Right cardiac atrium (tissue), 5 donors: ENCODE results near the gene KCTD6. TPM values are rescaled to one million over a fixed set of nuclear protein-coding genes. Genes with fewer than 3 reads are reported as not detected.
A peak's percentile ranks its signal among the peaks of the same experiment; 100 is the strongest.
"Not testable (repeated sequence)": the region's sequence is repeated elsewhere in the genome, so short reads cannot be mapped to it uniquely, and the experiment has no call there.

Source experiments
- ATAC-seq, 2 donors: fragments of 200-7000 bp; cut with Tn5 transposase; one replicate each; pipeline versions ENCODE4 v1.8.0 to v1.9.1; 2020; ENCODE audit warnings: moderate library complexity in 2 of 2, mild to moderate bottlenecking in 1 of 2
- DNase-seq, 3 donors: peaks; one replicate each; pipeline ENCODE4 v3.0.0-alpha.2; 2020
- H3K27ac ChIP-seq: one replicate; pipeline ENCODE4 v1.5.1; 2013; ENCODE audit warnings: mild to moderate bottlenecking, low read length, control low read depth, moderate library complexity
- H3K27me3 ChIP-seq: one replicate; pipeline ENCODE4 v1.6.1; 2013; ENCODE audit not compliant: control insufficient read depth, insufficient read depth
- H3K4me1 ChIP-seq: one replicate; pipeline ENCODE4 v1.6.1; 2013; ENCODE audit warnings: low read length; ENCODE audit not compliant: control insufficient read depth, insufficient read depth
- H3K4me3 ChIP-seq: one replicate; pipeline ENCODE4 v1.5.1; 2013; ENCODE audit warnings: low read length, control low read depth
- H3K9me3 ChIP-seq: one replicate; pipeline ENCODE4 v1.6.1; 2013; ENCODE audit warnings: low read length; ENCODE audit not compliant: control insufficient read depth
- WGBS: extraction: QIAGEN DNeasy Blood & Tissue Kit; methylation state at CpG from one replicate; pipeline ENCODE4 v1.1.7; 2013; 5-methylcytosine and 5-hydroxymethylcytosine counted together
- intact Hi-C, 4 donors: fragments of 100-400 bp; cut with DNase I; formaldehyde crosslinking; loops; one replicate each; pipeline versions ENCODE4 v1.11.0 to v1.14.0; 2022 to 2023
- polyA plus RNA-seq: library from polyadenylated mRNA; stranded (reverse); fragments of 200-250 nt; gene quantifications from one replicate; pipeline ENCODE4 v1.2.3, GENCODE V29; 2013
- total RNA-seq, 4 donors: library from RNA; stranded (reverse); fragmentation: NEBNext Ultra II Directional; extraction: Animal tissue kit (Norgen Biotek cat#: 25700); gene quantifications; one replicate each; pipeline ENCODE4 v1.2.1, GENCODE V29; 2021
- donor health status: healthy with polysubstance abuse.
- donor health status: DM: no; HTN: yes; CAD: no.
- donor health status: DM: no; HTN: no; CAD: no.
- donor health status: DM: no; HTN: yes; CAD: no; lungs with severe emphysema.
- donor health status: DM: yes; HTN: yes; CAD: no.

Gene KCTD6
- total and polyA plus RNA-seq, 5 donors: 8.0 to 10.3 (median 8.4) TPM

DNA sequence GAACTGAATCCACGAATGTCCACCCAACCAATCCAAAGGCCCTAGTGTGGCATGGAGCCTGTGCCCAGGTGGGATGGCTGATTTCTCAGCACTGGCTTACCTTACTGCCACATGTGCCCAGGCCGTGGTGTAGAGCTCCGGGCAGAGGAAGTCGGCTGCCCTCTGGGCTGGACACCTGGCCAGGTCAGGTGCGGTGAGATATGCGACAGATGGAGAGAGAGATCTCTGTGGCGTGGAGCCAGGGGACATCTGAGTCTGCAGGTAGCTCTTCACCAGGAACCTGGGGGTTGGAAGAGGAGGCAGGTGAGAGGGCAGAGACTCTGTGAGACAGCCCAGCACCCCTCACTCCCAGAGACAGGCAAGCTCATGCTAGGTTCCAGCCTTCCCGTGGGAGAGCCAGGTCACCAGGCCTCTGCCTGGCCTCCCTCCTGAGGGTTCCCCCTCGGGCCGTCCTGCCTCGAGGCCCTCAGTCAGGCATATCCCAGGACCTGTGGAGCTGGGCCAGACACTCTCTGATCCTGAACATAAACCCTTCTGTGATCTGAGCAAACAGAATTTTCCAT is 32.5 kb downstream of the KCTD6 start:
- intact Hi-C loops: loop anchor here in 1 of 4 donors (10.0 kb wide), 1 partner anchor 210 kb away; no protein-coding TSS in a partner anchor
- DNase-seq: no peak

GRCh38 chr3:58526515-58526957 is 34.6 kb downstream of the KCTD6 start:
- intact Hi-C loops: loop anchor here in 1 of 4 donors (10.0 kb wide), 1 partner anchor 212 kb away; no protein-coding TSS in a partner anchor
- Histone ChIP-seq H3K4me3 (no peak overlapping the region), H3K9me3 (no peaks in the 10 kb centered on the region), H3K4me1 (no peaks in the 10 kb centered on the region), H3K27me3 (no peaks in the 10 kb centered on the region), H3K27ac (no peak overlapping the region)
- 84% methylated on average over 7 of the region's 7 CpGs for WGBS
- ATAC-seq: peak in 1 of 2 donors; percentile 33
- DNase-seq: no peak

More for the DNA sequence above, 32.5 kb downstream of the KCTD6 start:
- H3K27ac ChIP-seq: no peak overlapping the region
- no peak for ATAC-seq
- no peak overlapping the region for H3K4me3 ChIP-seq
- H3K4me1 ChIP-seq: no peaks in the 10 kb centered on the region
- WGBS: 89% methylated on average over 11 of the region's 11 CpGs
- H3K27me3 ChIP-seq: no peaks in the 10 kb centered on the region
- no peaks in the 10 kb centered on the region for H3K9me3 ChIP-seq

DNA sequence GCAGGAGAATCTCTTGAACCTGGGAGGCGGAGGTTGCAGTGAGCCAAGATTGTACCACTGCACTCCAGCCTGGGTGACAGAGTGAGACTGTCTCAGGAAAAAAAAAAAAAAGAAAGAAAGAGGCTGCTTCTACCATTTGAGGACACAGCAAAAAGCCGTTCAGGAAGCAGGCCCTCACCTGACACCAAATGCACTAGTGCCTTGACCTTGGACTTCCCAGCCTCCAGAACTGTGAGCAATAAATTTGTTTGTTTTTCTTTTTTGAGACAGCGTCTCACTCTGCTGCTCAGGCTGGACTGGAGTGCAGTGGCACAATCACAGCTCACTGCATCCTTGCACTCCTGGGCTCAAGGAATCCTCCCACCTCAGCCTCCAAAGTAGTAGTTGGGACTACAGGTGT is 35.5 kb downstream of the KCTD6 start:
- not testable (repeated sequence) for DNase-seq, H3K4me1 ChIP-seq, H3K4me3 ChIP-seq, ATAC-seq, H3K9me3 ChIP-seq, H3K27ac ChIP-seq, H3K27me3 ChIP-seq
- intact Hi-C loops: loop anchor here in 1 of 4 donors (10.0 kb wide), 1 partner anchor 213 kb away; no protein-coding TSS in a partner anchor
- WGBS: 94% methylated on average over 3 of the region's 3 CpGs

- Histone ChIP-seq H3K4me3 (no peak overlapping the region), H3K27me3 (no peaks in the 10 kb centered on the region), H3K27ac (no peak overlapping the region), H3K4me1 (no peaks in the 10 kb centered on the region), H3K9me3 (no peaks in the 10 kb centered on the region)
- 49% methylated on average over 6 of the region's 6 CpGs for WGBS
- intact Hi-C loops: loop anchor here in 1 of 4 donors (10.0 kb wide), 1 partner anchor 214 kb away; no protein-coding TSS in a partner anchor
- ATAC-seq (no peak), DNase-seq (peak in 2 of 3 donors; percentile 32 to 73)
Measured at GRCh38 chr3:58528629-58529028, 36.7 kb downstream of the KCTD6 start.

GRCh38 chr3:58529516-58530353 is 37.8 kb downstream of the KCTD6 start:
- Histone ChIP-seq H3K27me3 (no peaks in the 10 kb centered on the region), H3K4me3 (no peak overlapping the region), H3K4me1 (no peaks in the 10 kb centered on the region), H3K9me3 (no peaks in the 10 kb centered on the region), H3K27ac (no peak overlapping the region)
- 70% methylated on average over 15 of the region's 15 CpGs for WGBS
- DNase-seq (peak in 1 of 3 donors; percentile 63), ATAC-seq (no peak)
- intact Hi-C loops: loop anchor here in 3 of 4 donors (5.0 to 10.0 kb wide), 2 partner anchors 207 to 215 kb away; no protein-coding TSS in a partner anchor

DNA sequence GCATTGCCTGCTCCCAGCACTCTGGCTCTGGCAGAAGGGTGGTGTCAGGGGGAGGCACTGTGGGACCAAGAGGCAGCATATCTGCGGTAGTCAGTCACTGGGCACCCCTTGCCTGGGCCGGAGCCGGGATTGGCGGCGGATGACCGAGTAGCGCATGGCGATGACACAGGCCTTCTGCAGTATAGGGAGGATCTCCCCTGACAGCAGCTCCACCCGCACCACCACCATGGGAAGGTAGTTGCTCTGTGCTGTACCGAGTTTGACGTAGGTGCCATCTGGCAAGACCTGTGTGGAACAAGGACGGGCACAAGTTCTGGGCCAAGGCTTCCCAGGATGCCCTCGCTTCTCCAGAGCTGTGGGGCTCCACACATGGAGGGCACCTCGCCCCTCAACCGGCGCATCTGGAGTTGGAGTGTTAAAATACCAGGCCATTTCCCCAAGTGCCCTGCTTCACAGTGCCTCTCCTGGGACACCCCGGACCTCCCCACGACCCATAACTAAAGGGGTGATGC is 38.5 kb downstream of the KCTD6 start:
- Histone ChIP-seq H3K27me3 (no peaks in the 10 kb centered on the region), H3K27ac (no peak overlapping the region), H3K4me3 (no peak overlapping the region), H3K9me3 (no peaks in the 10 kb centered on the region), H3K4me1 (no peaks in the 10 kb centered on the region)
- no peak for DNase-seq
- intact Hi-C loops: loop anchor here in 2 of 4 donors (5.0 to 10.0 kb wide), 2 partner anchors 208 to 216 kb away; no protein-coding TSS in a partner anchor
- no peak for ATAC-seq
- WGBS: 87% methylated on average over 18 of the region's 18 CpGs

- 93% methylated on average over 7 of the region's 7 CpGs for WGBS
Measured at GRCh38 chr3:58531555-58531954, 39.7 kb downstream of the KCTD6 start.

GRCh38 chr3:58531956-58532355 is 40.1 kb downstream of the KCTD6 start:
- no peak for ATAC-seq
- H3K4me1 ChIP-seq: peaks cover 9% of the 10 kb centered on the region
- intact Hi-C loops: loop anchor here in 2 of 4 donors (5.0 to 10.0 kb wide), 2 partner anchors 210 to 217 kb away; no protein-coding TSS in a partner anchor
- 86% methylated on average over 2 of the region's 2 CpGs for WGBS
- H3K4me3 ChIP-seq: no peak overlapping the region
- no peak for DNase-seq
- no peak overlapping the region for H3K27ac ChIP-seq
- no peaks in the 10 kb centered on the region for H3K9me3 ChIP-seq
- H3K27me3 ChIP-seq: no peaks in the 10 kb centered on the region

More at GRCh38 chr3:58531555-58531954, 39.7 kb downstream of the KCTD6 start:
- intact Hi-C loops: loop anchor here in 2 of 4 donors (5.0 to 10.0 kb wide), 2 partner anchors 209 to 217 kb away; no protein-coding TSS in a partner anchor
- Histone ChIP-seq H3K27me3 (no peaks in the 10 kb centered on the region), H3K9me3 (no peaks in the 10 kb centered on the region), H3K4me1 (peaks cover 8% of the 10 kb centered on the region), H3K4me3 (no peak overlapping the region), H3K27ac (no peak overlapping the region)
- peak in 1 of 3 donors; percentile 48 for DNase-seq
- no peak for ATAC-seq

GRCh38 chr3:58532794-58533220 is 40.9 kb downstream of the KCTD6 start:
- Histone ChIP-seq H3K4me1 (peaks cover 13% of the 10 kb centered on the region), H3K27ac (no peak overlapping the region), H3K27me3 (no peaks in the 10 kb centered on the region), H3K4me3 (no peak overlapping the region), H3K9me3 (no peaks in the 10 kb centered on the region)
- DNase-seq (peak; percentile 71 to 91 (median 88)), ATAC-seq (peak; percentile 41 to 63)
- 22% methylated on average over 11 of the region's 11 CpGs for WGBS
- intact Hi-C loops: loop anchor here in 2 of 4 donors (5.0 to 10.0 kb wide), 2 partner anchors 211 to 218 kb away; no protein-coding TSS in a partner anchor

- Histone ChIP-seq H3K27ac (no peak overlapping the region), H3K4me1 (peaks cover 13% of the 10 kb centered on the region), H3K27me3 (no peaks in the 10 kb centered on the region), H3K4me3 (no peak overlapping the region), H3K9me3 (no peaks in the 10 kb centered on the region)
- no peak for DNase-seq
- ATAC-seq: no peak
- WGBS: 95% methylated on average over 9 of the region's 9 CpGs
- intact Hi-C loops: loop anchor here in 2 of 4 donors (5.0 to 10.0 kb wide), 2 partner anchors 213 to 220 kb away; no protein-coding TSS in a partner anchor
Measured at GRCh38 chr3:58534592-58535494, 42.9 kb downstream of the KCTD6 start.
